ENCODE measurements around the gene ISG20.

Gene ISG20

DNA sequence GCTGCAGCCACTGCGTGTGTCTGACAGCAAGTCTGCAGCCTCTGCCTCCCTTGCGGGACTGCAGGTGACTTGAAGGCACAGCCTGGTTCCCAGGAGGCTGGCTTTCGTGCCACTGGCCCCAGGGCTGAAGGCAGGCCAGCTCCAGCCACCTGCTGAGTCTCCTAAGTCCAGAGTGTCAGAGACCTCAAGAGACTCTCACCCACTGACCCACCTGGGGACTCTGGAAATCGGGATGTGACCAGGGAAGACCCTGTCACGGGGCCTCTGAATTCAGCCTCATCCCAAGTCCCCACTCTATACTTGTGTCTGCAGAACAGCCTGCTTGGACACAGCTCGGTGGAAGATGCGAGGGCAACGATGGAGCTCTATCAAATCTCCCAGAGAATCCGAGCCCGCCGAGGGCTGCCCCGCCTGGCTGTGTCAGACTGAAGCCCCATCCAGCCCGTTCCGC, 16.3 kb downstream of the ISG20 start:
- DNase-seq (ENCODE audit: low spot score): no peak

DNA sequence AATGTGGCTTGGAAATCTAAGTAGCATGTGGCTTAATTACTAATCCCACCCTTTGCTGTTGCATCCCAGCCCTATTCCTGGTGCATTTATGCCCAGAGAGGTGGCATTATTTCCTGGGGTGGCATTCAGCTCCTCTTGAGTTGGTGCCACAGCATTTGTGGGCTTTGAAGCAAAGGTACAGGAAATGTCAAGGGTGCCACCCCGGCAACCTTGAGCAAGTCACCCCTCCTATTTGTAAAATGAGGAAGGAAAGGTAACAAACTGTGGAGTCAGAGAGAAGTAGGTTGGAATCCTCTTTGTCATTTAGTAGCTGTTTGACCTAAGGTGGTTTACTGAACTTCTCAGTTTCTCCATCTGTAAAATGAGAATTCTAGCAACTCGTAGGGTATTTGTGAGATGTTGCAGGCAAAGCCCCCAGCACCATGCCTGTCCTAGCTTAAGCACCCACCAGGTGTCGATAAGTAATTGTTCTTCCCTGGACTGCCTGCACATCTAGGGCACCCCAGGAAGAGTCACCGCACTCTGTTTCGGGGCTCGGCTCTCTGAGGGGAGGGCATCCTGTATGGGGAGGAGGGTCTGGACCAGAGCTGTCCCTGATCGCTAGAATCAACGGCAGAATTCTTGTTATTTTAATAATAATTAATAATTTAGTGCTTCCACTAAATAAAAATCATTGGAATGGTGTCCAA, 17.1 kb downstream of the ISG20 start:
- no peak for DNase-seq (ENCODE audit: low spot score)

GRCh38 chr15:88656760-88657221, 18.0 kb downstream of the ISG20 start:
- no peak for DNase-seq (ENCODE audit: low spot score)

DNA sequence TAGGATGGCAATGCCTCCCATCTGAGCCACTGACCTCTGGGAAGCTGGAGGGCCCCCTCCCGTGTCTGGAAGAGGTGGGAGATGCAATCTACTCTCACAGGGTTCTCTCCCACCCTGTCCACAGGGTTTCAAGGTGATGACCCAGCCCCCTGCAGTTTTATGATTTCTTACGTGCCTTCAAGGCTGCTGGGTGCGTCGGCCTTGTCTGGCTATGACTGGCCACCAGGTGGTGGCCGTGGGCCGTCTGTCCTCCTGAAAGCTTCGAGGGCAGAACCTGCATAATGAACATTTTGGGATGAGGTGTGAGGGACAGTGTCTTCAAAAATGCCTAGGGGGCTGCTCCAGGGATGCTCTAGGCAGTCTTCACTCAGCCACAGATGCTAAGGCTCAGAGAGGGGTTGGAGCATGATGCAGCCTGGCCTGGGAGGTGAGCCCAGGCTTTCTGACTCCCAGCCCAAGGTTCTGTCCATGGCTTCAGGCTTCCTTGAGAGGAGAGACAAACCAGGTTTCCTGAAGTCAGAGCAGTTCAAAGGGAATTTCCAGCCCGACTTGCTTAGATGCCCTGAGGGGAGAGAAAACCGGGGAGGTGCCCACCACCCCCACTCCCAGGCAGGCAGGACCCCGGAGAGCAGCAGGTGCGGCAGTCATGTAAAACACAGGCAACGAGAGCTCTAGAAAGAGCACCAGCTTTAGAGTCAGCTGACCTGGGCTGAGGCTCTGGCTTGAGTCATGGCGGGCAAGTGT, 18.7 kb downstream of the ISG20 start:
- peak; percentile 78 for DNase-seq (ENCODE audit: low spot score)

DNA sequence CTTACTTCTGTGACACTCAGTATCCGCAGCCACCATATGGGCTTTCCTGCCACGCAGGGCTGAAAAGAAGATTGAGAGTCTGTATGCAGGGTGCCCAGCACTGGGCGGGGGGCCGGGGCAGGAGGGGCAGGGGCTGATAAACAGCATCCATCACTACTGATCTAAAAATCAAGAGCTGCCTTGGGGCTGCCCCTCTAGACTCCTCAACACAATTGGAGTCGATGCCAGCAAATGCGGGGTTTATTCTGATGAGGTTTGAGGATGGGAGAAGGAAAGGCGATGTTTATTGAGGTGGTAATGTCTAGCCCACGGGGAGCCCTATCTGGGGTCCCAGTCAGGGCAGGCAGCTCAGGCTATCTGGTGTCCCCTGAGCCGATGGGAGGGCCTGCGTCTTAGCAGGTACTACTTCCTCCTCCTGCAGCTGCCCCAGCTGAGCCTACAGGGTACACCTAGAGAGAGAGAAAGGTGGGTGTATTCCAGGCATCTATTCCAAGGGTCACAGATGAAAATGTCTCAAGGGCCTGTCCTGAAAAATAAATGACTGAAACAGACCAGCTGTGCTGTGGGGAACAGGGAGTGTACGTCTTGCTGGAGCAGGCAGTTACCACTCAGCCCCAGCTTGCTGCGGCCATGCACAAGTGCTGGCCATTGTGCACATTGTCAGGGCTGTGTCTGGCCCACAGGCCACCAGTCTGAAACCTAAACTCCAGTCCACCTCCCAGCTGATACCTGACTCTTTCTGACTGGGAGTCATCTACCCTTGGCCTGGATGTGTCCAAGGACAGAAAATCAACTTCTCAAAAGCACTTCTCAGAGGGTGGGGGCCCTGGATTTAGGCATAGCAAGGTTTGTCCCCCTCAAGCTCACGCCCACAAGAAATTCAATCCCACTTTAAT, 19.5 kb downstream of the ISG20 start:
- no peak for DNase-seq (ENCODE audit: low spot score)

DNA sequence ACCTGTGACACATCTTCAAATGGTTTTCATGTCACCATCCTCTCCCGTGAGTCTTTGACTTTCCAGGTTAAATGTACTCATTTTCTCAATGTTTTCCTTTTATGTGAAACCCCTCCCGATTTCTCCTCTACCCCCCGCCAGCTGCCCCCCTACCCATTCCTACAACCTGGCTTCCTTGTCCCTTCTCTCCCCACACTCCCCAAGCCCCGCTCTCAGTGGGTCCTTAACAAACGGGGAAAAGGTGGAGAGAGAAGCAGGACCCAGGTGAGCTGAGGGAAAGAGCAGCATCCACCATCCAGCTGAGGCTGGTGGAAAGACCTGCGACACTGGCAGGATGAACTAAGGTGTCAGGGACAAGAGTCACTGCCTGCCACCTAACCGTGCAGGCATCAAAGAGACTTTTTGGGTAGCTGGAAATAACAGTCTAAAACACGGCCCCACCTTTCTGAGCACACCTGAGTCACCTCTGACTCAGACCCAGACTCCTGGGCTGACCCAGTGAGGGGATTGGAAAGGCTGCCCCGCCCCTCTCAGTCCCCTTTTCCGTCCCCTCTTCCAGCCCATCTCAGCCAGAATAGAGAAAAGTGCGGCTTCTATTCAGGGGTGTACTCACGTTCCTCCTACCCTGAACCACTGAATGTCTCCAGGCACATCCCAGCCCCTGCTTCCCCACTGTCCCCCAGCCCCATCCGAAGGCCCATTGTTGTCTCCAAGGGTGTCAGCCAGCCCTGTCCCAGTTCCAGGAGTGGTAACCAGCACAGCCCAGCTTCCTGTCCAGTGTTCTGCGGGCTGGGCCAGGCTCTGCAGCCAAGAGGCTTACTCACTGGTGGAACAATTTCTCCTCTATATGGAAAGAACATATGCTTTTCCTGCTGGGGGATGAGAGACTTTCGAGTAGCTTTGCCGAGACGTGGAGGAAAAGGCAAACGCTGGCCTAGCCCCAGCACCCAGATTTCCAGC, 20.4 kb downstream of the ISG20 start:
- peak; percentile 87 for DNase-seq (ENCODE audit: low spot score)

- no peak for DNase-seq (ENCODE audit: low spot score)
Measured at GRCh38 chr15:88661041-88661700, 22.4 kb downstream of the ISG20 start.

- DNase-seq (ENCODE audit: low spot score): no peak
Measured at GRCh38 chr15:88661761-88662556, 23.1 kb downstream of the ISG20 start.

- DNase-seq (ENCODE audit: low spot score): no peak
Measured at GRCh38 chr15:88663141-88663621, 24.4 kb downstream of the ISG20 start.

DNA sequence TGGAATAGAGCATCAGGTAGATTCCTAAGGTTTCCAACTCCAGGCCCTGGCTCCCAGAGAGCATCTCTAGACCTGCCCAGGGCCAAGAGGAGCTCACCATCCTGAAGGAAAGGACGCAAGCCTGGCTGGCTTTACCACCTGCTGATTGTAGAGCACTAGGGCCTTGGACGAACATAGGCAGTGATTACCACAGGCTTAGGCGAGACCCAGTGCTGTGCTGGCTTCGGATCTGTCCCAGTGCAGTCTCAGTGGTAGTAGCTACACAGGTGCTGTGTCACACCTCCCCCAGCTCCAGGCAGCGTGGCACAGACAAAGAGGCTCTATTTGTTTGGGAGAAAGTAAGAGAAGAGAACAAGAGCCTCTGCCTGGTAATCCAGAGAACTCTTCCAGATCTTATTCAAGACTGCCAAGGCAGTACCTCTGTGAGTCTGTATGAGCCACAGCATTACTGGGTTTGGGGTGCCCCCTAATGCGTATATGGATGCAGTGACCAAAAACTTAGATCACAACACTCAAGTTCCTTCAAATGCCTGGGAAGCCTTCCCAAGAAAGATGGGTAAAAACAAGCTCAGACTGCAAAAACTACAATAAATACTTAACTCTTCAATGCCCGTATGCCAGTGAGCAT, 25.4 kb downstream of the ISG20 start:
- DNase-seq (ENCODE audit: low spot score): no peak

DNA sequence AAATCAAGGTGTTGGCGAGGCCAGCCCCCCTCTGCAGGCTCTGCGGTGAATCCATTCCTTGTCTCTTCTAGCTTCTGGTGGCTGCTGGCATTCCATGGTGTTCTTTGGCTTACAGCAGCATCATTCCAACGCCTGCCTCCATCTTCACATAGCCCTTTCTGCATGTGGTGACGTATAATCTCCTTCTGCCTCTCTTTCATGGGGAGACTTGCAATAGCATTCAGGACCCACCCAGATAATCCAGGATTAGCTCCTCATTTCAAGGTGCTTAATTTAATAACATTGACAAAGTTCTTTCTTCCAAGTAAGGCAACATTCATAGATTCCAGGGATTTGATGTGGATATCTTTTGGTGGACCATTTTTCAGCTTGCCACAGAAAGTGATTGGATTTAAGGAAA, 35.8 kb downstream of the ISG20 start:
- no peak for DNase-seq (ENCODE audit: low spot score)

DNA sequence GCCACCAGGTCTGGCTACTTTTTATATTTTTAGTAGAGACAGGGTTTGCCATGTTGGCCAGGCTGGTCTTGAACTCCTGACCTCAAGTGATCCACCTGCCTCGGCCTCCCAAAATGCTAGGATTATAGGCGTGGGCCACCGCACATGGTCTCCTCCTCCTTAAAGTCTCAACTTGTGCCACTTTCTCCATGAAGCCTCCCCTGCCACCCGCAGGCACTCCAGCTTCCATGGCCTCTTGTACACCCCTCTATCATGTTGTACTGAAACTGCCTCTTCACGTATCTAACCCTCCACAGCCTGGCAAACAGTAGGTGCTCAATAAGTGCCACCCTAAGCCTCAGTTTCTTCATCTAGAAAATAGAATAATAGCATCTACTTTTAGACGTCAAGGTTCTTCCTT, 39.9 kb downstream of the ISG20 start:
- no peak for DNase-seq (ENCODE audit: low spot score)

- DNase-seq (ENCODE audit: low spot score): no peak
Measured at GRCh38 chr15:88680241-88681001, 41.6 kb downstream of the ISG20 start.

DNA sequence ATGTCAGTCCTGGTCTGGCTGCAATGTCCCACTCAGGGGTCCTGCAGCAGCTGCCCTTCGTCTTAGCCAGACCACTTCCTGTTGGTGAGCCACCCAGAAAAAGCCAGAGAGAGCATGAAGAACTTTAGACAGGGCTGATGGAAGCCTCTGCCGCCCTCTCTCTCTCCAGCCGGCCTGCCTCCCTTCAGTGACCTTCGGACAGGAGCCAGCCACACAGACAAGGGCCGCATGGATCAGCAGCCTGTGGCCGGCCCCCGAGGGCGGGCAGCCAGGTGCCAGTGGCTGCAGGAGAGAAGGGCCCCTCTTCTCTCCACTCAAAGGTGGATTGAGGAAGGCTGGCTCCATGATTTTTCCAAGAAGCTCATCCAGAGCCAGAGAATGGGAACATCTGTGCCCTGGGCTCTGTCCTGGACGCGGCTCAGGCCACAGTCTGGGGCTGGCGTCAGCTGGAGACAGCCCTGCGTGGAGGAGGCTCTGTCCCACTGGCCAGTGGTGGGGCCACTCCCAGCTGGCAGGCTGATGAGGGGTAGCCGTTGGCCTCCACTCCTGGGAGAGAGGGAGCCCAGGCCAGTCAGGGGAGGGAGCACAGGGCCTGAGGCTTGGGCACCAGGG, 42.9 kb downstream of the ISG20 start:
- no peak for DNase-seq (ENCODE audit: low spot score)

- no peak for DNase-seq (ENCODE audit: low spot score)
Measured at GRCh38 chr15:88684345-88684744, 45.5 kb downstream of the ISG20 start.

- DNase-seq (ENCODE audit: low spot score): no peak
Measured at GRCh38 chr15:88686166-88686565, 47.4 kb downstream of the ISG20 start.

DNA sequence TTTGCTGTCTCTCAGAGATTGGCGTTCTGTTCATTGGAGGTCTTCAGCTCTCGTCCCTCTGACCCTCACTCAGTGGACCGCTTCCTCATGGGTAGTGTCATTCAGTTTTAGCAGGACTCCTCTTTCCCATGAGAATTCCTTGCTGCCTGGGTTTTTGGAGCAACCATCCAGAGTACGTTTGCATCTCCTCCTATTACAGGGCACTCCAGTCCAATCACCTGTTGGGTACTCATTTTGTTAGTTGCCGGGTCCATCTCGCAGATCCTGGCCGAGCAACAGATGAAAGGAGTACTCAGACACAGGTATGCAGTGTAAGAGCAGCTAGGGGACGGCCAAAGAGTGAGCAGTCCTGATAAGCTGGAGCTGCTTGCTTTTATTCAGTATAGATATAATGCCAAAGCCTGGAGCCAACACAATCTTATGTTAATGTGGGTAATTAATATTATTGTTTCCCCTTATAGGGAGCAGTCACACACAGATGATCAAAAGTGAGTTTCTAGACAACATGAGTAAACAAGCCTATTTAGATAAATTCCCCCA, 49.6 kb downstream of the ISG20 start:
- no peak for DNase-seq (ENCODE audit: low spot score)

DNA sequence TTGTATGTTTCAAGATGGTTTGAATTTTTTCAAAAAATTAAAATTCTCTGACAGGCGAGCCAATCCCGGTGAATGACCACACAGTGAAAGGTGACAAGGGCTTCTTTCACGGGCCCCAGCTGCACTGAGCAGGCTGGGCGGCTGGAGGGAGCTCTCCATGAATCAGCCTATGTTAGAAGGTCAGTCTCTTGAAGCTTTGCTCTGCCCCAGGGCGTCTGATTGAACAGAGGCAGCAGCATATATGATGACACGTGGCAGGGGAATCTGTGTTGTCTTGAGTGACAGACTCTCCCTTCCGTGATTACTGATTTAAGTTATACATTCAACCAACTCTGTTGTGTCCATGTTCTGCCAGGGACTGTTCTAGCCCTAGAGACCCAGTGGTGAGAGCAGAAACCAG, 51.5 kb downstream of the ISG20 start:
- no peak for DNase-seq (ENCODE audit: low spot score)

All from hepatic stellate cell (primary cell).